HG03521 (cell line): ENCODE data around the gene RELN.
"Not testable (repeated sequence)": the region's sequence is repeated elsewhere in the genome, so short reads cannot be mapped to it uniquely, and the experiment has no call there.

ENCODE experiments used
- ATAC-seq: cut with Tn5 transposase; IDR thresholded peaks from one replicate; pipeline ENCODE4 v1.9.1; 2021; ENCODE audit warnings: mild to moderate bottlenecking, moderate library complexity; ENCODE audit not compliant: unreplicated experiment

Gene RELN

GRCh38 chr7:103947026-103947655, 42.3 kb downstream of the RELN start:
- no peak for ATAC-seq

- no peak for ATAC-seq
These were observed 45.1 kb downstream of the RELN start for GRCh38 chr7:103944230-103944900.

- ATAC-seq: no peak
These were observed 47.5 kb downstream of the RELN start for GRCh38 chr7:103941976-103942375.

- ATAC-seq: no peak
These were observed 48.8 kb downstream of the RELN start for GRCh38 chr7:103940382-103941268.

GRCh38 chr7:103937680-103938079, 51.8 kb downstream of the RELN start:
- ATAC-seq: no peak

- no peak for ATAC-seq
These were observed 52.9 kb downstream of the RELN start for GRCh38 chr7:103936558-103936957.

- no peak for ATAC-seq
These were observed 55.0 kb downstream of the RELN start for GRCh38 chr7:103934508-103934907.

GRCh38 chr7:103932389-103932788, 57.1 kb downstream of the RELN start:
- ATAC-seq: no peak

- ATAC-seq: no peak
These were observed 59.6 kb downstream of the RELN start for GRCh38 chr7:103929901-103930311.

GRCh38 chr7:103928581-103928980, 60.9 kb downstream of the RELN start:
- no peak for ATAC-seq

- no peak for ATAC-seq
These were observed 65.3 kb downstream of the RELN start for GRCh38 chr7:103924184-103924583.

GRCh38 chr7:103922407-103922806, 67.1 kb downstream of the RELN start:
- no peak for ATAC-seq

- ATAC-seq: no peak
These were observed 67.8 kb downstream of the RELN start for GRCh38 chr7:103921692-103922091.

GRCh38 chr7:103919272-103919868, 70.1 kb downstream of the RELN start:
- ATAC-seq: no peak

GRCh38 chr7:103918631-103919271, 70.7 kb downstream of the RELN start:
- ATAC-seq: no peak

- no peak for ATAC-seq
These were observed 73.6 kb downstream of the RELN start for GRCh38 chr7:103915680-103916357.

- ATAC-seq: no peak
These were observed 75.1 kb downstream of the RELN start for GRCh38 chr7:103914147-103914899.

- ATAC-seq: no peak
These were observed 76.4 kb downstream of the RELN start for GRCh38 chr7:103912891-103913605.

GRCh38 chr7:103911015-103911414, 78.4 kb downstream of the RELN start:
- not testable (repeated sequence) for ATAC-seq
